GM21528 (cell line): ENCODE data around the gene ZFP14.
"Not testable (repeated sequence)": the region's sequence is repeated elsewhere in the genome, so short reads cannot be mapped to it uniquely, and the experiment has no call there.

Experiments
- ATAC-seq: cut with Tn5 transposase; IDR thresholded peaks from one replicate; pipeline ENCODE4 v1.9.1; 2021; ENCODE audit warnings: mild to moderate bottlenecking, moderate library complexity; ENCODE audit not compliant: unreplicated experiment, low FRiP score

The ZFP14 gene

GRCh38 chr19:36331353-36332228, 47.4 kb downstream of the ZFP14 start:
- ATAC-seq, result no peak

GRCh38 chr19:36330216-36330615, 48.8 kb downstream of the ZFP14 start:
- ATAC-seq, result no peak

- ATAC-seq, result not testable (repeated sequence)
These were observed 49.5 kb downstream of the ZFP14 start for GRCh38 chr19:36329534-36329933.

- ATAC-seq, result not testable (repeated sequence)
These were observed 52.4 kb downstream of the ZFP14 start for GRCh38 chr19:36326649-36327048.

GRCh38 chr19:36315164-36315563, 63.8 kb downstream of the ZFP14 start:
- ATAC-seq, result not testable (repeated sequence)

GRCh38 chr19:36314053-36314452, 64.9 kb downstream of the ZFP14 start:
- not testable (repeated sequence) for ATAC-seq

- ATAC-seq, result not testable (repeated sequence)
These were observed 67.8 kb downstream of the ZFP14 start for GRCh38 chr19:36311098-36311760.

- not testable (repeated sequence) for ATAC-seq
These were observed 68.5 kb downstream of the ZFP14 start for GRCh38 chr19:36310416-36310990.

GRCh38 chr19:36309759-36310158, 69.2 kb downstream of the ZFP14 start:
- not testable (repeated sequence) for ATAC-seq

- ATAC-seq, result not testable (repeated sequence)
These were observed 69.7 kb downstream of the ZFP14 start for GRCh38 chr19:36309309-36309708.

GRCh38 chr19:36292317-36292716, 86.7 kb downstream of the ZFP14 start:
- ATAC-seq, result not testable (repeated sequence)
